ENCODE measurements around the gene TCF7L1. TPM values are rescaled to one million over a fixed set of nuclear protein-coding genes. Genes with fewer than 3 reads are reported as not detected.

Gene TCF7L1
- total and polyA plus RNA-seq, 2 of the 13 experiments (the other 11 are each of a cell fraction or from before 2014, with no cell fraction given) = 0.04 to 0.15 TPM

GRCh38 chr2:85104228-85104627 is 29.0 kb upstream of the TCF7L1 start:
- ChIA-PET CTCF (ENCODE audit: low intra/inter-chr PET ratio, low total read pairs) (no interaction called here), POLR2A (no interaction called here)
- no peak overlapping the region for H3K4me3 ChIP-seq (replicated peaks in 1 of 3; ENCODE audit: insufficient read depth in 1 of 3, low read depth in 2 of 3, low read length in 3 of 3)
- H4K20me1 ChIP-seq (ENCODE audit: insufficient read depth, low read length) = no peaks in the 10 kb centered on the region
- DNase-seq (ENCODE audit: low spot score) (no peak), FAIRE-seq (no peak), ATAC-seq (no peak)
- no peaks in the 10 kb centered on the region for H3K9me3 ChIP-seq (ENCODE audit: low read length)
- no peak overlapping the region for H3K9ac ChIP-seq (ENCODE audit: insufficient read depth, low read depth, low read length)
- H3K4me1 ChIP-seq (ENCODE audit: insufficient read depth, low read length) = no peaks in the 10 kb centered on the region
- WGBS (ENCODE audit: low lambda C conversion rate) = 88% methylated on average over 1 of the region's 1 CpG
- peaks cover 0 to 7% of the 10 kb centered on the region in 2 experiments; a peak in 2 of 5 replicates for H3K27me3 ChIP-seq (ENCODE audit: control insufficient read depth in 1 of 2, insufficient read depth in 2 of 2, low read length in 2 of 2)
- H2AFZ ChIP-seq (ENCODE audit: low read length) = no peak overlapping the region
- no peak for TF ChIP-seq MBD4 (IDR thresholded peaks at IDR 0.05; ENCODE audit: borderline replicate concordance, low read length)
- no peak for TF ChIP-seq NCOA5 (CRISPR knock-in tag; IDR thresholded peaks at IDR 0.05)
- no peak for TF ChIP-seq ZNF883 (CRISPR knock-in tag; IDR thresholded peaks at IDR 0.05; ENCODE audit: not compliant biosample characterization)
- no TSS peak for BruUV-seq (replicated peaks)
- no peak overlapping the region for H3K4me2 ChIP-seq (ENCODE audit: low read depth, low read length)
- intact Hi-C loops (cut with micrococcal nuclease; ENCODE audit: unreplicated experiment) = no loop called here
- no peaks in the 10 kb centered on the region for H3K79me2 ChIP-seq (ENCODE audit: insufficient read depth, low read length)
- H3K27ac ChIP-seq (ENCODE audit: extremely low read length, insufficient read depth, low read length) = no peak overlapping the region
- no peaks in the 10 kb centered on the region for H3K36me3 ChIP-seq (replicated peaks in 1 of 2; ENCODE audit: control insufficient read depth in 1 of 2, insufficient read depth in 2 of 2, low read length in 2 of 2)
- in situ Hi-C loops (cut with HindIII; ENCODE audit: extremely low pct_ligation_motif_present, low pct_unique_long_range_greater_than_20kb) = no loop called here

- intact Hi-C loops (cut with micrococcal nuclease; ENCODE audit: unreplicated experiment) (no loop called here), in situ Hi-C loops (cut with HindIII; ENCODE audit: extremely low pct_ligation_motif_present, low pct_unique_long_range_greater_than_20kb) (no loop called here)
- H4K20me1 ChIP-seq (ENCODE audit: insufficient read depth, low read length) = no peaks in the 10 kb centered on the region
- H3K27ac ChIP-seq (ENCODE audit: extremely low read length, insufficient read depth, low read length) = no peak overlapping the region
- WGBS (ENCODE audit: low lambda C conversion rate) = 38% methylated on average over 8 of the region's 8 CpGs
- H3K9me3 ChIP-seq (ENCODE audit: low read length) = no peaks in the 10 kb centered on the region
- no peak overlapping the region for H3K4me3 ChIP-seq (replicated peaks in 1 of 3; ENCODE audit: insufficient read depth in 1 of 3, low read depth in 2 of 3, low read length in 3 of 3)
- no peak for ATAC-seq
- no peak overlapping the region for H3K9ac ChIP-seq (ENCODE audit: insufficient read depth, low read depth, low read length)
- BruUV-seq (replicated peaks) = no TSS peak
- no peak overlapping the region for H3K4me2 ChIP-seq (ENCODE audit: low read depth, low read length)
- FAIRE-seq = no peak
- no peaks in the 10 kb centered on the region for H3K4me1 ChIP-seq (ENCODE audit: insufficient read depth, low read length)
- no peaks in the 10 kb centered on the region for H3K79me2 ChIP-seq (ENCODE audit: insufficient read depth, low read length)
- no peaks in the 10 kb centered on the region for H3K36me3 ChIP-seq (replicated peaks in 1 of 2; ENCODE audit: control insufficient read depth in 1 of 2, insufficient read depth in 2 of 2, low read length in 2 of 2)
- no peak for DNase-seq (ENCODE audit: low spot score)
- CTCF ChIA-PET (ENCODE audit: low intra/inter-chr PET ratio, low total read pairs) = no interaction called here
- peaks cover 0 to 7% of the 10 kb centered on the region in 2 experiments; a peak in 2 of 5 replicates for H3K27me3 ChIP-seq (ENCODE audit: control insufficient read depth in 1 of 2, insufficient read depth in 2 of 2, low read length in 2 of 2)
- POLR2A ChIA-PET = no interaction called here
- H2AFZ ChIP-seq (ENCODE audit: low read length) = no peak overlapping the region
- TF ChIP-seq ZNF256 (CRISPR knock-in tag; conservative IDR thresholded peaks at IDR 0.05) (no peak), ELF1 (CRISPR knock-in tag; IDR thresholded peaks at IDR 0.05) (no peak), ZNF282 (IDR thresholded peaks at IDR 0.05; ENCODE audit: partially characterized antibody) (no peak), ZNF121 (CRISPR knock-in tag; IDR thresholded peaks at IDR 0.05) (no peak), HMGXB4 (CRISPR knock-in tag; IDR thresholded peaks at IDR 0.05; ENCODE audit: borderline replicate concordance in 1 of 2, low read depth in 1 of 2) (no peak), RCOR2 (CRISPR knock-in tag; IDR thresholded peaks at IDR 0.05) (no peak), HNF4A (CRISPR knock-in tag; IDR thresholded peaks at IDR 0.05) (no peak), ZNF138 (CRISPR knock-in tag; IDR thresholded peaks at IDR 0.05; ENCODE audit: low read depth) (no peak), ZNF224 (CRISPR knock-in tag; IDR thresholded peaks at IDR 0.05) (no peak), ZNF678 (CRISPR knock-in tag; IDR thresholded peaks at IDR 0.05) (no peak), SMYD3 (CRISPR knock-in tag; IDR thresholded peaks at IDR 0.05) (no peak), ATF7-NPFF (CRISPR knock-in tag; IDR thresholded peaks at IDR 0.05; ENCODE audit: low read depth) (no peak), ELF3 (CRISPR knock-in tag; IDR thresholded peaks at IDR 0.05) (no peak)
Measured at GRCh38 chr2:85106489-85107180, 26.6 kb upstream of the TCF7L1 start.

All from HepG2 (cell line).